ENCODE data around the gene DLX2.

DNA sequence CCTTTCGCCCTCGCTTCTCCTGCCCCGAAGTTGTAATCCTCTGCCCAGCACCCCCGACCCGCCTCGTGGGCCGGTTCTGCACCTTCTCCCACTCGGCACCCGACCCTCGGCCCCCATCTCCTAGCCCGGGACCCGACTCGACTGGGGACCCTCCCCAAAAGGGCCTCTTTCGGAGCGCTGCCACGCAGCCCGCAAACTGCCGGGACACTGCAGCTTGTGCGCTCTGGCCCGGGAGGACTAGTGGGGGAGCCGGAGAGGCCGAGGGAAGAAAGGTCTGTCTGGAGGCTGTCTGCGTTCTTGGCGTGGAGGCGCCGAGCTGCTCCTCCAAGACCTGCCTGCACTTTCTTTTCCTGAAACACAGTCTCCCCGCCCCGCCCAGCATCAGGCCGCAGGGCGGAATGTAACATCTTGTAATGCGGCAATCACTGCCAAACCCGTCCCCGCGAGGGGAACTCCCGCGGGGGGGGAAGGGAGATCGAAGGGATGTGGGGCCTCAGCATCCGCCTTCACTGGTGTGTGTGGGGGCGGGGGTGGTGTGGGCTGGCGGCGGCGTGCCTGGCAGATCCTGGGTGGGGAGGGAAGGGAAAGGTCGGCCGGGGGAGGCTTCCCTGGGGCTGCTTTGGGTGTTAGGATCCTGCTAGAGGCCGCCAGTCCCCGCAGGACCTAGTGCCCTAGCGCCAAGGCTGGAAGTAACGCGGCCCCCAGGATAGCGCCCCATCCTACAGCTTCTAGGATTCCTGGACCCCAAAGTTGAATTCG lies 7.4 kb downstream of the DLX2 start:
- TF ChIP-seq NR3C1 (CRISPR knock-in tag; IDR thresholded peaks at IDR 0.05), result no peak
- TF ChIP-seq, protein P1, sequence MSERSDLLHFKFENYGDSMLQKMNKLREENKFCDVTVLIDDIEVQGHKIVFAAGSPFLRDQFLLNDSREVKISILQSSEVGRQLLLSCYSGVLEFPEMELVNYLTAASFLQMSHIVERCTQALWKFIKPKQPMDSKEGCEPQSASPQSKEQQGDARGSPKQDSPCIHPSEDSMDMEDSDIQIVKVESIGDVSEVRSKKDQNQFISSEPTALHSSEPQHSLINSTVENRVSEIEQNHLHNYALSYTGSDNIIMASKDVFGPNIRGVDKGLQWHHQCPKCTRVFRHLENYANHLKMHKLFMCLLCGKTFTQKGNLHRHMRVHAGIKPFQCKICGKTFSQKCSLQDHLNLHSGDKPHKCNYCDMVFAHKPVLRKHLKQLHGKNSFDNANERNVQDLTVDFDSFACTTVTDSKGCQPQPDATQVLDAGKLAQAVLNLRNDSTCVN (CRISPR knock-in tag; IDR thresholded peaks at IDR 0.05; ENCODE audit: borderline replicate concordance), result no peak
- TF ChIP-seq ZNF207 (IDR thresholded peaks at IDR 0.05; ENCODE audit: borderline replicate concordance), result no peak
- no peak for TF ChIP-seq SNAPC2 (CRISPR knock-in tag; IDR thresholded peaks at IDR 0.05)
- TF ChIP-seq NFIC (IDR thresholded peaks at IDR 0.05; ENCODE audit: low read length), result no peak
